ENCODE results near the gene HLA-G.
"Not testable (repeated sequence)": the region's sequence is repeated elsewhere in the genome, so short reads cannot be mapped to it uniquely, and the experiment has no call there.

The HLA-G gene

GRCh38 chr6:29864037-29864810 lies 36.6 kb downstream of the HLA-G start:
- no peak for DNase-seq (ENCODE audit: low read depth)
- H3K4me3 ChIP-seq (ENCODE audit: low read depth, low read length) = no peak overlapping the region

DNA sequence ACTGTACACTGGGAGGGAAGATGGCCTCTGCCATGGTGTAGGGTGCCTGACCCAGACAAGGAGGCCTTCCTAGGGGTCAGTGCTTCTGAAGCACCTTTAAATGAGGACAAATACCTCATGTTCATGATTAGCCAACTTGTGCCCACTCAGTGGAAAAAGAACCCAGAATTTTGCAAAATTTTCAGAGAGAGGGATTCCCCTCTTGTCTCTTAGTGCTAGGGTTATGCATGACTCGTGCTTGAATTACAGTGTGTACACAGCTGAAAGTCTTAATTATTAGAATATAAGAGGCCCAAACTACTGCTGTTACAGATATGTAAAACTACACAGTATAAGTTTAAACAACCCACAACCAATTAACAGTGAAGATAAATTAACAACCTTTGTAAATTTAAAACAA lies 38.0 kb downstream of the HLA-G start:
- DNase-seq (ENCODE audit: low read depth) = no peak
- TF ChIP-seq, protein P1, sequence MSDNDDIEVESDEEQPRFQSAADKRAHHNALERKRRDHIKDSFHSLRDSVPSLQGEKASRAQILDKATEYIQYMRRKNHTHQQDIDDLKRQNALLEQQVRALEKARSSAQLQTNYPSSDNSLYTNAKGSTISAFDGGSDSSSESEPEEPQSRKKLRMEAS (IDR thresholded peaks at IDR 0.05; ENCODE audit: low read depth, low read length) = no peak
- TF ChIP-seq, protein P2, sequence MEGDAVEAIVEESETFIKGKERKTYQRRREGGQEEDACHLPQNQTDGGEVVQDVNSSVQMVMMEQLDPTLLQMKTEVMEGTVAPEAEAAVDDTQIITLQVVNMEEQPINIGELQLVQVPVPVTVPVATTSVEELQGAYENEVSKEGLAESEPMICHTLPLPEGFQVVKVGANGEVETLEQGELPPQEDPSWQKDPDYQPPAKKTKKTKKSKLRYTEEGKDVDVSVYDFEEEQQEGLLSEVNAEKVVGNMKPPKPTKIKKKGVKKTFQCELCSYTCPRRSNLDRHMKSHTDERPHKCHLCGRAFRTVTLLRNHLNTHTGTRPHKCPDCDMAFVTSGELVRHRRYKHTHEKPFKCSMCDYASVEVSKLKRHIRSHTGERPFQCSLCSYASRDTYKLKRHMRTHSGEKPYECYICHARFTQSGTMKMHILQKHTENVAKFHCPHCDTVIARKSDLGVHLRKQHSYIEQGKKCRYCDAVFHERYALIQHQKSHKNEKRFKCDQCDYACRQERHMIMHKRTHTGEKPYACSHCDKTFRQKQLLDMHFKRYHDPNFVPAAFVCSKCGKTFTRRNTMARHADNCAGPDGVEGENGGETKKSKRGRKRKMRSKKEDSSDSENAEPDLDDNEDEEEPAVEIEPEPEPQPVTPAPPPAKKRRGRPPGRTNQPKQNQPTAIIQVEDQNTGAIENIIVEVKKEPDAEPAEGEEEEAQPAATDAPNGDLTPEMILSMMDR (IDR thresholded peaks at IDR 0.05; ENCODE audit: low read depth, low read length) = no peak
- TF ChIP-seq POLR2A (IDR thresholded peaks at IDR 0.05; ENCODE audit: extremely low read depth, insufficient read length) = no peak
- no peak for TF ChIP-seq MYC (IDR thresholded peaks at IDR 0.05; ENCODE audit: low read depth, low read length)
- H3K4me3 ChIP-seq (ENCODE audit: low read depth, low read length) = no peak overlapping the region

More at GRCh38 chr6:29864037-29864810, 36.6 kb downstream of the HLA-G start:
- no peak for TF ChIP-seq POLR2A (IDR thresholded peaks at IDR 0.05; ENCODE audit: extremely low read depth, insufficient read length)
- TF ChIP-seq, protein P1 (IDR thresholded peaks at IDR 0.05; ENCODE audit: low read depth, low read length) = no peak
- TF ChIP-seq MYC (IDR thresholded peaks at IDR 0.05; ENCODE audit: low read depth, low read length) = no peak
- TF ChIP-seq, protein P2 (IDR thresholded peaks at IDR 0.05; ENCODE audit: low read depth, low read length) = no peak

- TF ChIP-seq POLR2A (IDR thresholded peaks at IDR 0.05; ENCODE audit: extremely low read depth, insufficient read length) (no peak), MYC (IDR thresholded peaks at IDR 0.05; ENCODE audit: low read depth, low read length) (no peak)
- TF ChIP-seq, protein P1 (IDR thresholded peaks at IDR 0.05; ENCODE audit: low read depth, low read length) = no peak
- TF ChIP-seq, protein P2 (IDR thresholded peaks at IDR 0.05; ENCODE audit: low read depth, low read length) = no peak
- DNase-seq (ENCODE audit: low read depth) = no peak
- H3K4me3 ChIP-seq (ENCODE audit: low read depth, low read length) = no peak overlapping the region
These were observed 42.5 kb downstream of the HLA-G start for GRCh38 chr6:29870104-29870503.

DNA sequence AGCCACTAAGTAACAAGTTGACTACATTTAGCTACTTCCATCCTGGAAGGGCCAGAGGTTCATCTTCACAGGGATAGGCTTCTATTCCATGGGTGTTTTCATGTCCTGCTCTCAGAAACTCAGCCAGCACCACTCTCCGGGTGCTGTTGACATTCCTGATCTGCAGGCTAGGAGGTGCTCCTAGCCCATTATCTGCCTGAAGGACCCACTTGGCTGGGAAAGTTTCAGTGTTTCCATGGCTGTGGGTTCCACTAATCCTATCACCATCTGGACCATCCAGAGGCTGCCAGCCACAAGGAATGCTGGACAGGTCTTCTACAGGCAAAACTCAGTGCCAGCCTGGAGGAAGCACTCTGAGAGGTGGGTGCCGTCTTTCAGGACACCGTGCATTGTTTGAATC lies 45.2 kb downstream of the HLA-G start:
- no peak for DNase-seq (ENCODE audit: low read depth)
- H3K4me3 ChIP-seq (ENCODE audit: low read depth, low read length) = no peak overlapping the region
- TF ChIP-seq MYC (IDR thresholded peaks at IDR 0.05; ENCODE audit: low read depth, low read length) (no peak), POLR2A (IDR thresholded peaks at IDR 0.05; ENCODE audit: extremely low read depth, insufficient read length) (no peak)
- TF ChIP-seq, protein P1 (IDR thresholded peaks at IDR 0.05; ENCODE audit: low read depth, low read length) = no peak
- TF ChIP-seq, protein P2 (IDR thresholded peaks at IDR 0.05; ENCODE audit: low read depth, low read length) = no peak

GRCh38 chr6:29875257-29875656 lies 47.6 kb downstream of the HLA-G start:
- DNase-seq (ENCODE audit: low read depth) = no peak
- H3K4me3 ChIP-seq (ENCODE audit: low read depth, low read length) = no peak overlapping the region
- TF ChIP-seq, protein P2 (IDR thresholded peaks at IDR 0.05; ENCODE audit: low read depth, low read length) = no peak
- no peak for TF ChIP-seq POLR2A (IDR thresholded peaks at IDR 0.05; ENCODE audit: extremely low read depth, insufficient read length)
- no peak for TF ChIP-seq MYC (IDR thresholded peaks at IDR 0.05; ENCODE audit: low read depth, low read length)
- TF ChIP-seq, protein P1 (IDR thresholded peaks at IDR 0.05; ENCODE audit: low read depth, low read length) = no peak

- not testable (repeated sequence) for DNase-seq (ENCODE audit: low read depth); H3K4me3 ChIP-seq (ENCODE audit: low read depth, low read length)
These were observed 48.1 kb downstream of the HLA-G start for GRCh38 chr6:29875734-29876133.
